Omental fat pad (tissue), 4 donors: ENCODE results near the gene ROBO2. TPM values are rescaled to one million over a fixed set of nuclear protein-coding genes. Genes with fewer than 3 reads are reported as not detected.

ENCODE experiments used
- ATAC-seq: fragments of 150-250 bp; one replicate; pipeline ENCODE4 v1.9.1; 2016; ENCODE audit warnings: mild to moderate bottlenecking, moderate library complexity; ENCODE audit not compliant: low FRiP score
- DNase-seq: peaks from one replicate; pipeline ENCODE4 v3.0.0-alpha.2; 2019; ENCODE audit warnings: low spot score
- total RNA-seq, 4 donors: library from RNA; depleted of rRNA; stranded (reverse); fragments of >200 nt; gene quantifications; one replicate each; pipeline ENCODE4 v1.1.0, GENCODE V29; 2016
- TF ChIP-seq, protein P1 (sequence below), 3 donors: fragments of 450-650 bp; IDR thresholded peaks; one replicate each; pipeline ENCODE4 v1.5.1; 2016 to 2017; ENCODE audit warnings: antibody characterized with exemption in 3 of 3, mild to moderate bottlenecking in 3 of 3, moderate library complexity in 2 of 3

Gene ROBO2
- total RNA-seq, 4 donors from 2014 or later: 0.12 to 1.3 (median 1.1) TPM

DNA sequence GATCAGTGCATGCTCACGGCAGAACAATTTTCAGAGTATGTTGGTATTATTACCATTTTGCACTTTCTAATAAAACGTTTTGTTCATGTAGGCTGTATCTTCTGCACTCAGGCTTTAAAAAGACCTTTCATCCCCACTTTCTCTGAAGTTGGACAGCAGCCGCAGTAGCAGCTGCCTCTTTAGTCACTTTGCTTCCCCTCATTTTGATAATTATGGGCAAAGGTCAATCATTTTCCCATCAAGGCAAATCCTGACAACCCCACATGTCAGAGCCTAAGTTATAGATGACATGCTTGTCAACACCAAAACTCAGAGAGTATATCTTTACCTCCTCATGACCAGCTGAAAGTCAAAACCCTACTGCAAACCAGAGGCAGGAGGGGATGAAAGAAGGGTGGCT lies 99.7 kb downstream of the ROBO2 start:
- DNase-seq (no peak), ATAC-seq (no peak)
- TF ChIP-seq, protein P1, sequence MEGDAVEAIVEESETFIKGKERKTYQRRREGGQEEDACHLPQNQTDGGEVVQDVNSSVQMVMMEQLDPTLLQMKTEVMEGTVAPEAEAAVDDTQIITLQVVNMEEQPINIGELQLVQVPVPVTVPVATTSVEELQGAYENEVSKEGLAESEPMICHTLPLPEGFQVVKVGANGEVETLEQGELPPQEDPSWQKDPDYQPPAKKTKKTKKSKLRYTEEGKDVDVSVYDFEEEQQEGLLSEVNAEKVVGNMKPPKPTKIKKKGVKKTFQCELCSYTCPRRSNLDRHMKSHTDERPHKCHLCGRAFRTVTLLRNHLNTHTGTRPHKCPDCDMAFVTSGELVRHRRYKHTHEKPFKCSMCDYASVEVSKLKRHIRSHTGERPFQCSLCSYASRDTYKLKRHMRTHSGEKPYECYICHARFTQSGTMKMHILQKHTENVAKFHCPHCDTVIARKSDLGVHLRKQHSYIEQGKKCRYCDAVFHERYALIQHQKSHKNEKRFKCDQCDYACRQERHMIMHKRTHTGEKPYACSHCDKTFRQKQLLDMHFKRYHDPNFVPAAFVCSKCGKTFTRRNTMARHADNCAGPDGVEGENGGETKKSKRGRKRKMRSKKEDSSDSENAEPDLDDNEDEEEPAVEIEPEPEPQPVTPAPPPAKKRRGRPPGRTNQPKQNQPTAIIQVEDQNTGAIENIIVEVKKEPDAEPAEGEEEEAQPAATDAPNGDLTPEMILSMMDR (IDR thresholded peaks at IDR 0.05): no peak

DNA sequence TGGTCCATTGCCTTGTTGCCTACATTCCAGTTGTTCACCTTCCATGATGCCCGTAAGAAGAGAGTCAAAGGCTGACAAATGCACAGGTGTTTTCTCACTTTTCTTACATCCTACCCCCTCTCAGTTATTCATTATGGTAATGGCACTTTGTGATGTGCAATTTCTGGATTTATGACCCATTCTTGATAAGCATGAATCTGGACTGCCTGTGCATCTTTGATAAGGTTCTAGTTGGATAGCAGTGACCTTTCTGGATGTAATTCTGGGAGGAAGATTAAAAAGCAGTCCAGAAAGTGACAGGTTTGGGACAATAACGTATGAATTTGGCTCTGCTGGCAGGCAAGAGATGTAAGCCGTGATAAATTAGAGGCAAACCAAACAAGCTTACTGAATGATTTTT lies 101.5 kb downstream of the ROBO2 start:
- ATAC-seq (no peak), DNase-seq (no peak)
- TF ChIP-seq, protein P1 (IDR thresholded peaks at IDR 0.05): no peak

DNA sequence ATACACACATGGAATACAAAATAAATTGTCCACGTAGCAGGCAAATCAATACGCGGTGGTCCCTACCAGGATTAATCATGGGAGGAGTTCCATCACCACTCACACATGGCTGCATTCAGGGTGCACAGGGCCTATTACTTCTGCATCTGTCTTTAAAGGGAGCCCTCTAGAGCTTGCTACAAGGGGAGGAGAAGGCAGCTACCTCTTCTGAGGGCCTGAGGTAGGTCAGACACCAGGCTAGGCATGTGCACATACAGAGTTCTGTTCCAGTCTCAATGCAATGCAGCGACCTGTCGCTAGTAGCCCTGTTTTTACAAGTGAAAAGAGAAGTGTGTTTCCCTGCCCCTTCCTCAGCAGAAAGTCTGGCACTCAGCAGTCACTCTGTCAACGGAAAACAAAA lies 102.7 kb downstream of the ROBO2 start:
- TF ChIP-seq, protein P1 (IDR thresholded peaks at IDR 0.05): no peak
- DNase-seq: no peak
- ATAC-seq: no peak

DNA sequence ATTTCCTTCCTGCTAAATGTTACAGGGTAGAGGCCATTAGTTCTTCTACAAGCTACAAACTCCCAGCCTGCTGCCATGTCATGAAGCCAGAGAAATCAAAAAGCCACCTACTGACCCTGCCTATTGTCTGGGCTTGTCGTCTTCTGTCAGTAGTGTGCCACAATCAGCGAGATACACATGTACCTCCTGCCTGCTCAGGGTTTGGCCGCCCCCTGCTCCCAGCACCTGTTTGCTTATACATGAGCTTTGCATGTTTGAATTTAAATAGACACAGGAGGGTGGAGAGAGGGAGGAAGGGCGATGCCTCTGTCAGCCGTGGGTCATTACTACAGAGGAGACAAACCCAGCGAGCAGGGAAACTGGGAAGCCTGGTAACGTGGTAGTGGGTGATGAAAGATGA lies 106.1 kb downstream of the ROBO2 start:
- DNase-seq (no peak), ATAC-seq (no peak)
- TF ChIP-seq, protein P1 (IDR thresholded peaks at IDR 0.05): no peak

DNA sequence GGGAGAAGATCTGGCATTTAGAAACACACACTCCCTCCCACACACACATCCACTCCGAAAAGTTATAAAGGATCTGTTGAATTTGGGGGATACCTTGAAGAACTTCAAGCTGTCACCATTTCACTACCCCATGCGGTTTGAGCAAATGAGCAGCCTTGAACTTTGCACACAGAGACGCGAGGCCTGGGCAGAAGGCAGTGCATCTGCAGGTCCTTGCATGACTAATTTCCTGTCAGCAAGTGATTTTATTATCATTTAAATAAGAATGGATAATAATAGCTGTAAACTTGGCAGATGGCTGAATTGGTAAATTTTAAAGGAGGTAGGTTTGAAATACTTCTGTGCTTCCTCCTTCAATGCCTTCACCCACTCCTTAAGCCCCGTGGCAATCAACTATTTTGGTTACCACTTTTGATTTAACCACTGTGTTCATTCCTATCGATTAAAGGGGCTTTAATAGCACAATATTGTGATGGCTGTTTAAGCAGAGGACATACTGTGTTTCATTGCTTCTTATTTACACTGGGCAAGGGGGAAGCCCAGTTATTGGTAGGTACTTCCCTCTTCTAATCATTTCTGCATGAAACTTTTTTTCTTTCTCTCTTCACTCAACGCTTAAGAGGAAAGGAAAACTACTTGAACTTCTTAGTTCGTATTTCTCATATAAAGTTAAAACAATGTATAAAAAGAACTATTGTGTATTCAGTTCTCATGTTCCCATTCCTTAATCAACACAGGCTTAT lies 108.1 kb downstream of the ROBO2 start:
- no peak for ATAC-seq
- TF ChIP-seq, protein P1 (IDR thresholded peaks at IDR 0.05): no peak
- DNase-seq: no peak

DNA sequence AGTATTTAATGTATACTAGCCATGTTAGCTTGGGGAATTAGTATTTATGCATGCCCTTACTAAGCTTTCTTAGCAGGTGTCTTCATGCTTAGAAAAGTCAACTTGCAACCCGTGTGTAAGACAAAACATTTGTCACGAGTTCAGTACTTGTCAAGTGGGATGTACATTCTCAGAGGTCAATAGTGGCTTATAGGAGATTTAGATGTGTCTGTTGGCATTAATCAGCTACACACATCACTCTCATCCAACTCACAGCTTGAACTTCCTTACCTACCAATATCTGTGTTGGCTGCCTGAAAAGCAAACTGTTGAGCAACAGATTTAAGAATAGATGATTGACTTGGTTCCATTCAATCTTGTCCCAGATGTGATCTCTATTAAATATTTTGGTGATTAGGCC lies 109.5 kb downstream of the ROBO2 start:
- DNase-seq (no peak), ATAC-seq (no peak)
- TF ChIP-seq, protein P1 (IDR thresholded peaks at IDR 0.05): no peak

DNA sequence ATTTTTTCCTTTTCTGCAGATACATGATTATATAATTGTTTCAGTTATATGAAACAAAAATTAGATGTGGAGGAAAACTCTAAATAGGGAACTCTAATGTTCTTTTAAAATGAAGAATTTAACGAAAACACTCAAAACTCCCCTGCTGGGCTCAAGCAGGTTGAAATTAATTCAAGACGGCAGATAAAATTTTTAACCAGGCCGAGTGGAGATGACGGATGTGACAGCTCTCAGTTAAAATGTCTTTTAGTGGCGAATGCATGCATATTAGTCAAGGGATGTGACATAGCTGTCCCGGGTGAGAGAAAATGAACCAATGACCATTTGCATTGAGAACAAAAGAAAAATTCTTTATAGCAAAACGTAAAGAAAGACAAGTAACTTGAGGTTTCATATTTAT lies 110.1 kb downstream of the ROBO2 start:
- ATAC-seq (no peak), DNase-seq (no peak)
- TF ChIP-seq, protein P1 (IDR thresholded peaks at IDR 0.05): no peak
